GM18499 (cell line): ENCODE data around the gene RXRG.
"Not testable (repeated sequence)": the region's sequence is repeated elsewhere in the genome, so short reads cannot be mapped to it uniquely, and the experiment has no call there.

ENCODE experiments used
- ATAC-seq: cut with Tn5 transposase; IDR thresholded peaks from one replicate; pipeline ENCODE4 v1.9.1; 2021; ENCODE audit warnings: moderate number of reproducible peaks; ENCODE audit not compliant: insufficient read depth, unreplicated experiment

The RXRG gene

DNA sequence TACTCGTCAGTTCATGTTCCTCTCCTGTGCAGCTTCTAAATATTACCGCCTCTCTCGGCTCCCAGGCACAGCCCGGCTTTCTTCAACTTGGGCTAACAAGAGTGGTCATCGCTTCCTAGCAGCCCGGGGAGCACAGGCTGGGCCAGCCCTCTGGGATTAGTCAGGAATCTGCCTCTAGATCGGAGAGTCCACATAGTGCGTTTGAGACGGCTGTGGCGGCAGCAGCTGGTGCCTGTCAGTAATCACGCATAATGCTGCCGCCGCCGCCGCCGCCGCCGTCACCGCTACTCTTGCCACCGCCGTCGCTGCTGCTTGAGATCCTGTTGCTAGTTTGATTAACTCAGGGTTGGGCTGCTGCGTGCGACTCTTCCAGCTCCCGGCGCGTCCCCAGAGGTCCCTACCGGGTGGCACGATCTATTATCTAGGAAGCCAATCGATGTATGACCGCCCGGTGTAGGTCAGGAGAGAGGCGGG, at the start of gene RXRG:
RXRG (minus strand) TSS at position 230 of the 474 bp plus-strand sequence. CDS start 233 bp downstream, outside the sequence.
- no peak for ATAC-seq

DNA sequence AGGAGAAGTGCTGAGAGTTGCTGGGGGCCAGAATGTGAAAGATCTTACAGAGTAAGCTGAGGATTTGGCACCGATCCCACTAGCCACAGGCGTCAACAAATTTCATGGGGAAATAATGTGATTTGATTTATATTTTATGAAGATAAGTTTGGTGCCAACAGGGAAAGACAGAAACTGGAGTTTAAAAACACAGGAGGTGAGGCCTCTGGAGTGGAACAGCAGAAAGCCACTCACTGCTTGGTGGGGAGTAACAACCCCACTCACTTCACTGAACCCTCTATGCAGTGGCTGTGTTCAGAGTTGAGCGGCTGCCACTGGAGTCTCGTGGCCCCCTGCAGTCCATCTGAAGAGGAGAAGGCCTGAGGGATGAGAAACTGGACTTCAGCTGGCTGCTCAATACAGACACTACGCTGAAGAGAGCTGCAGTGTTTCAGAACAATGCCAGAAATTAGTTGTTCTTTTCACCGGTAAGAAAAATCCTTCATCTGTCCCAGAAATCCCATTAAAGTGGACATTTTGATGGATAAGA, 48.0 kb upstream of the RXRG start:
- ATAC-seq = no peak

DNA sequence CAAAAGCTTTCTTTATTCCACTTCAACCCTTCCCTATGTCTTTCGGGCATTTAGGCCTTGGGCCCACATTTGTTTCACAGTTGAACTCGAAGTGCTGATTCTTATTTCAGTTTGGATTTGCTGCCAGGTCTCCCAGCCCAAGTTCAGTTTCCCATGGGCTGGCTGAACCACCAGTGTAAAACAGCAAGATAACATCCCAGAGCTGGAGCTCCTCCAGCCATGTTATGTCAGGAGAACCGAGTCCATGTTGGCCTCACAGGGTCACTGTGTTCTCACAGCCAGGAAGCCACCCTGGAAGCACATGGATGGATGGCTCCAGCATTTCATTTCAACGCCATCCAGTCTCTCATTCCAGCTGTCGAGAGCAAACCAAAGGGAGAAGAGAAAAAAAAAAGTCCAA, 45.2 kb upstream of the RXRG start:
- ATAC-seq = no peak

DNA sequence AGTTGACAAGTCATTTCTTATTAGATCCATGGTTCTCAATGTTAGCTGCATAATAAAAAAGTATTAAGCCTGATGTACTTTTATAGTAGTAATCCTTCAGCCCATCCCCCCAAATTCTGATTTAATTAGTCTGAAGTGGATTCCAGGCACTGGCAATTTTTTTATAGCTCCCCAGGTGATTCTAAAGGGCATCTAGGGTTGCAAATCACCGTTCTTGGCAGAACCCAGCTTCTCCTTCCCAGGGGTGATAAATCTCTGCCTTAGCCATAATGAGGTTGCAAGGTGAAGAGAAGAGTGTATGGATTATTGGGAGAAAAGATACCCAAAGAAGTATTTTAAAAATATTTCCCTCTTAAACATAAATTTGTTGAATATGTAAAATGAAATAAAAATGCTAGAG, 43.0 kb upstream of the RXRG start:
- ATAC-seq = no peak

DNA sequence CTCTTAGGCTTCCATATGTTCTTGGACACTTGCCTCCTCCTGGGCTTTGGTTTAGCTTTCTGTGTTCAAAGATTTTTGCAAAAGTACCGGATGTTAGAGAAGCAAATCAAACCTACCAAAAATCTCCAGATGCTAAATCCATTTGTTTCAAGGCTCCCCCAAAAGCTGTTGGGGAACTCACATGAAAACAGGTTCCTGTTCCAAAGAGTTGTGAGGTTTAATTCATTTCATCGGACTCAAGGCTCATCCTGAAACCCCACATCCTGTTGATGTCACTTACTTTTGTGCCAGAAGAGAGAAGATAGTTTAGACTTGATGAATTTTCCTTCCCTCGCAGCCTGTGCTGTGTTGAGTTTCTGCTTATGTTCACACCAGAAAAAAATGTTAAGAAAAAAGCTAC, 41.7 kb upstream of the RXRG start:
- no peak for ATAC-seq

DNA sequence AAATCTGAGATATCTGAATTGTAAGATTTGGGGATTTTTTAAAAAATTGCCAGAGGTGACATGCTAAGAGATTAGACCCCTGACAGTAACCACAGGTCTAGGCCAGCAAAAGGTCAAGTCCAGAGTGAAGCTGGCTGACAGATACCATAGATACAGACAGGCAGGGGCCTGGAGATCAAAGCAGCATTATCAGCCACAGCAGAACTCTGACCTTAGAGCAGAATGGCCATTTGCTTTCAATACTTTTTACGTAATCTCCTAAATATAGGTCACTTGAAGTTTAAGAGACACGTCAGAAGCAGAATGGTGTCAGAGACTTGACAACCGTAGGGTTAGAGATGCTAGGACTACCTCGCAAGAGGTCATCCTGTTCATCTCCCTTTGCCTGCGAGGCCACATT, 40.8 kb upstream of the RXRG start:
- ATAC-seq = no peak

DNA sequence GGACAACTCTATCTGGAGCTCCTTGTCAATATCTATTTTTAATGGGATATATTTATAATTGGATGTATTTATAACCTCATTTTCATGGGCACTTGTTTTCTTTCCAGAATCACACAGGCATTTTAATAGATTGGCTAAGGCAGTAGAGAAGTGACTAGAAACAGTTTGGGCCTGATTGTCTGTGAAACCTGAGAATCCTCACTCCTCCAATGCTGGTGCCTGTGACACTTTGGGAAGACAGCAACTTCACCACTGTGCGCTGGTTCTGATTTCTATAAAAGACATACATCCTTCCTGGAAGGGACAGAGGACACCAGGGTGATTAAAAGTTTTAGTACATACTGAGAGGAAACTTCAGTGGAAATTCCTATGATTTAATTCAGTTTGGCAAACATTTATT, 39.6 kb upstream of the RXRG start:
- ATAC-seq = no peak

DNA sequence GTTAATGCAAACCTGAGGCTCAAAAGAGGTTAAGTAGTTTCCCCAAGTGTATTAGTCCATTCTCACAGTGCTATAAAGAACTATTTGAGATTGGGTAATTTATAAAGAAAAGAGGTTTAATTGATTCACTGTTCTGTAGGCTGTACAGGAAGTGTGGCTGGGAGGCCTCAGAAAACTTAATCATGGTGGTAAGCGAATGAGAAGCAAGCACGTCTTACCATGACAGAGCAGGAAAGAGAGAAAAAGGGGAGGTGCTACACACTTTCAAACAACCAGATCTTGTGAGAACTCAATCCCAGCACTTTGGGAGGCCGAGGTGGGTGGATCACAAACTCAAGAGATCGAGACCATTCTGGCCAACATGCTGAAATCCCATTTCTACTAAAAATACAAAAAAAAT, 38.5 kb upstream of the RXRG start:
- ATAC-seq = no peak

DNA sequence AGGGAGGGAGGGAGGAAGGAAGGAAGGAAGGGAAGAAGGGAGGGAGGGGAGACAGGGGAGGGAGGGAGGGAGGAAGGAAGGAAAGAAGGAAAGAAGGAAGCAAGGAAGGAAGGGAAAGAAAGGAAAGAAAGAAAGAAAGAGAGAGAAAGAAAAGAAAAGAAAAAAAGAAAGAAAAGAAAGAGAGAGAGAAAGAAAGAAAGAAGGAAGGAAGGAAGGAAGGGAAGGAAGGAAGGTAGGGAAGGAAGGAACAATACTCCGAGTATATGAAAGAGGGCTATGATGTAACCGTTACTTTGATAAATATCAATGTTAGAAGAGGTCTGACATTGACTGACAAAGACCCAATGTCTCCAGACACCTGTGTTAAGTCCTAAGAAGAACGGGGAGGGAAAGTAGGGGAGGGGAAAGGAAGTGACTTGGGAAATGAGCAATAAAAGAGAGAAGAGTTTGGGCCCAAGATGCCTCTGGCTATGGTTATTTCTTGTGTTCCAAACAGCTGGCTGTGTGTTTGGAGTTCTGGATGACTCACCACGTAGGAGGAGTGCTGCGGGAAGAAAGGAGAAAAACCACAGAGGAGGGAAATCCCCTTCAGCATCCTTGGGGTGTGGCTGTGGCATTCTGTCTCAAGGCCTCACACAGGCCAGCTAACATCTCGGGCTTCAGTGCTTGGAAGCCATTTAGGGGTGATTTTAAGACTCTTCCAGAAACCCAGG, 37.0 kb upstream of the RXRG start:
- no peak for ATAC-seq

DNA sequence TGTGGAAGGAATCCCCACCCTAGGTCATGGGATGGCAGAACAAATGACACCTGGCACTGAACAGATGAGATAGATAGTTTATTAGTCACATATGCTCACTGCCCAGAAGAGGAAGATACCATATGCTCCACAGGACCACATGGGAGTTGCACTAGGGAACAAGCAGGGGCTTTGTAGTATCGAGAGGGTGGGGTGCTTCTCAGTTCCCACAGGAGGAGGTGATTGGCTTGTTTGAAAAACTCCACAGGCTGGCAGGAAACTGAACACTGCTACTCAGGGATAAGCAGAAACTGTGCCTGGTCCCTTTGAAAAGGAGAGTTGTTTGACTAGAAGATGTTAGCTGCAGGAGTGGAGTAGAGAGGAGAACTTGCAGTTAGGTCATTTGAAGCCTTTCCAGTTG, 31.9 kb upstream of the RXRG start:
- ATAC-seq = no peak

DNA sequence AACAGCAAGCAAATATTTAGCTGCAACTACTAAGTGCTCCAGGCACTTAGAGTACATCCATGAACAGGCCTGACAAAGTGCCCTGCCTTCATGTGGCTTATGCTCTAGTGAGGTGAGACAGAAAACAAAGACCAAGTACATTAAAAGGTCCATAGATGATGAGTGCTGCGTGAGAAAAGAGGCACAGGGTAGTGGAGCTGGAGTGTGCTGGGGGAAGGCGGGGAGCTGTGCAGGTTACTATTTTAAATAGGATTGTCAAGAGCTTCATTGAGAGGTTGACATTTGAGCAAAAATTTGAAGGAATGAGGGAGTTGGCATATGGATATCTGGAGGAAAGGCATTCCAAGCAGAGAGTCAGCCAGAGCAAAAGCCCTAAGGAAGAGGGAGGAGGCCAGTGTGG, 29.3 kb upstream of the RXRG start:
- ATAC-seq = no peak

DNA sequence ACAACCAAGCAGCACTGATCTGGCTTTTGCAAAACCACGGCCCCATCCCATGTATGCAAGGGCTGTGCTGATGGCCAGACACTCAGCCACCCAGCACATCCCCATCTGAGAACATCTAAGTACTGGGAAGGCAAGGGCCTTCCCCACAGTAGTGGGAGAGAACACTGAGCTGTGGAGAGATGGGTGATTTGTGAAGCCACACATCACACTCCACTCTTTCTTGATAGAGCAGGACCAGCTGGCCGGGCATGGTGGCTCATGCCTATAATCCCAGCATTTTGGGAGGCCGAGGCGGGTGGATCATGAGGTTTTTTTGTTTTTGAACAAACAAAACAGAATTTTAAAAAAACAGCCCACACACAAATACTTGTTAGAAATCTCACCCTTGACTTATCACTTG, 28.2 kb upstream of the RXRG start:
- no peak for ATAC-seq

DNA sequence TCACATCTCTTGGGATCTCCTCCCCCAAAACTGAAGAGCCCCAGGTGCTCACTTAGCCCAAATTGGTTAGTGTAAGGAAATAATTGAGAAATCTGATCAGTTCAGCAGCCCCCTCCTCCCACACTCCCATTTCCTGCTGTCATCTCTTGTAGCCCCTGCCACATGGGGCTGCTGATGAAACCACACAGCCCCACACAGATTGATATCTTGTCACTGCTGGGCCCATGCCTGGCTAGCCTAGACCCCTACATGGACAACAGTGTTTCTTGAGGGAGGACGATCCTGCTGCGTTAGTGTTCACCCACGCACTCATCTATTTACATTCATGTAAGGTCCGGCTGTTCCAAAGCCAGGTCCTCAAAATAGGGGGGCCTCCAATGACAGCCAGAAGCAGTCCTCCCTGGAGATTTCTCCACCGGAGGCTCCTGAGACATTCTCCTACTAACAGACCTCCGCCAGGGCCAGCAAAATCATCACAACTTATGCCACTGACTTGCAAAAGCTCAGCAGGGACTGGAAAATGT, 23.9 kb upstream of the RXRG start:
- no peak for ATAC-seq

DNA sequence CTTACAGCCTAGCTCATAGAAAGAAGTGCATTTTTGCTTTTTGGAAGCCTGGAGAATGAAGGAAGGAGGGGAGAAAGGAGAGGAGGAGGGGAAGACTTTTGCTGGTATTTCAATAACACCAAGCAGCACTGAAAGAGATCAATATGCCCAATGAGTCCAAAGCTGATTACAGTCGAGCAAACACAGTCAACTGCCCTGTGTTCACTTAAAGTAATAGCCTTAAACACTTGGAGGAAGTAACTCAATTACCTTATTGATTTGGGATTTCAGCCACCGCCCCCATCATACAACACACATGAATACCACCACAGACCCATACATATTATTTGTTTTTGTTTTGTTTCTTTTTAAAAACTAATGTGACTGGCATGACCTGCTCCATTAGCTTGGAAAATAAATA, 23.3 kb upstream of the RXRG start:
- ATAC-seq = no peak

DNA sequence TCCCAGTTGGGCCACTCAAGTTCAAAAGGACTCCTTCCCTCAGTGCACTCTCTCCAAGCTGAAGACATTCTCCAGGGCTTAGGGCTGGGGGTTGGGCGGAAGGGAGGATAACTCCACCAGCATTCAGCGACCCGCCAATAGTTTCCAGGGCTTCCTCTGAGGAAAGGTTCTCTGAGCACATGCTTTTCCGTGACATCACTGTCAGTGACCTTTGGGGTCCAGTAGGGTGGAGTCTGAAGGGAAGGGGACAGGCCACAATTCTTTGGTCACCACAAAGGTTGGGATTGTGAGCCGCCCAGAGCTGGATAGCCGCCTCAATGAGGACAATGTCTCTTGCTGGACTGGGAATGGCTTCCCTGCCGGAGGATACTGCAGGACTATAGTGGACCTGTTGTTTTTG, 22.8 kb upstream of the RXRG start:
- no peak for ATAC-seq

DNA sequence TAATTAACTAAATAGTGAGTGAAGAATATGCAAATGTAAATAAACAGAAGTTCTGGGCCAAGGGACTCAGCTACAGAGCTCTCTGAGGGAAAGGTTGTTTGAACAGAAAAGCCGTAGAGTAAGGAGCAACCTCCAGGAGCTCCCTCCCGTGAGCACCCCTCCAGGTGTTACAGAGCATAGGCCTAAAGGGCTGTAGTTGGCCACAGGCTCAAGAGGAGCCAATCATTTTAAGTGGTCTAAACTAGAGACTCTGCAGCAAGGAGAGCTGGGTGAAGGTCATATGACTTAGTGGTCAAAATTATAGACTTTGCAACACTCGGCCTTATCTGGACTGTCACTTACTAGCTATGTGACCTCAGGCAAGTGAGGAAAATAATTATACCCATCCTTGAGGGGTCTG, 19.1 kb upstream of the RXRG start:
- ATAC-seq = no peak

DNA sequence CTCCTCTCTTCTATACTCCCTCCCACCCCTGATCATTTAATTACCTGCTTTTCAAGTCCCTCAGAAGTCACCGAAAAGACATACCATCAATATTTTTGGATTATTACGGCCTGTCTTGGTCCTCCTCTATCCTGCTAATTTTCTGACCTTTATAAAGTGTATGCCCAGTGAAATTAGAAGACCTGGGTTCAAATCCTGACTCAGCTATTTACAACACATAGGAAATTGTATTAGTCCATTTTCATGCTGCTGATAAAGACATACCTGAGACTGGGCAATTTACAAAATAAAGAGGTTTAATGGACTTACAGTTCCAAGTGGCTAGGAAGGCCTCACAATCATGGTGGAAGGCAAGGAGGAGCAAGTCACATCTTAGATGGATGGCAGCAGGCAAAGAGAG, 14.8 kb upstream of the RXRG start:
- not testable (repeated sequence) for ATAC-seq

DNA sequence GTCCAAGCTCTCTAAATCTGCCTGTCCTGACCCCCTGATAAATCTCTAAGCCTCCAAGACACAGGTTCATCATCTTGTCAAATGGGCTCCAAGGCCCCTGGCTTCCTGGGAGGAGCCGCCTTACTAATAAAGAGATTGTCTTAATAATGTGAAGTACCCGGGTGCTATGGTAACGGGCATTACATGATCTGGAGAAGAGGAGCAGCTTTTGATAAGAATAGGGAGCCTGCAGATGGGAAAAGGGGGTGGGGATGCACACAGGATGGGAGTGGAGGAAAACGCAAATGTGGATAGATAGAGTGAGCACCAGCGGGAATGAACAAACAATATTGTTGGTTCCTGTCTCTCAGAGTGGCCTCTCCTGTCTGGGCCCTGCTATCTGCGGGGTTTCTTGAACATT, 11.9 kb upstream of the RXRG start:
- ATAC-seq = no peak

DNA sequence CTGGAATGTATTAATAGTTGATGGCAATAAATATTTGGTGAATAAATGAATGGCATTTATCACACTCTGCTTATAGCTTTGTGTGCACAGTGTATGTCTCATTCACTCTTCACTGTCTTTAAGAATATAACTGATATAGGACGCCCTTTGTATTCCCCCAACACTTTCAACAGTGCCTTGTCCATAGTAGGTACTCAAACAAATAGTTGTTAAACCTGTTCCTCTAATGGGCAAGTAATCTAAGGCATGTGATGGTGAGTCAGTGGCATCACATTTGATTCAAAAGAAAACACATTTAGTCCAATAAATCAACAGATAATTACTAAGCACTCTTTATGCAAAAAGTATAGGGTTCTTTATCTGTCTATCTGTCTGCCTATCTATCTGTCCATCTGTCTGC, 11.2 kb upstream of the RXRG start:
- no peak for ATAC-seq

DNA sequence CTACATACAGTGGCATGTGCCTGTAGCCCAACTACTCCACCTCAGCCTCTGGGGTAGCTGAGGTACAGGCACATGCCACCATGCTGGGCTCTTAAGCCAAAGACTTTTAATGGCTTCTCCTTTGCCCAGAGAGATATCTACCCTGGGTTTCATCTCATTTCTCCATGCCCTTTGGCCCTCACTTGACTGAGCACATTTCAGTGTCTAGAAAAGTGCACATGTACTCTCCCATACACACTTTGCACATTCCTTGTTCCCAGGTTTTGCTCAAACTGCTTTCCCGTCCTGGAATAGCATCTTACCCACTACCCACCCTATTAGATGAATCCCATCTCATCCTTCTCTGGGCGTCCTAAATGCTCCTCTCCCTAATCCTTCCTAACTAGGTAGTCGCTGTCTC, 10.2 kb upstream of the RXRG start:
- ATAC-seq = no peak

DNA sequence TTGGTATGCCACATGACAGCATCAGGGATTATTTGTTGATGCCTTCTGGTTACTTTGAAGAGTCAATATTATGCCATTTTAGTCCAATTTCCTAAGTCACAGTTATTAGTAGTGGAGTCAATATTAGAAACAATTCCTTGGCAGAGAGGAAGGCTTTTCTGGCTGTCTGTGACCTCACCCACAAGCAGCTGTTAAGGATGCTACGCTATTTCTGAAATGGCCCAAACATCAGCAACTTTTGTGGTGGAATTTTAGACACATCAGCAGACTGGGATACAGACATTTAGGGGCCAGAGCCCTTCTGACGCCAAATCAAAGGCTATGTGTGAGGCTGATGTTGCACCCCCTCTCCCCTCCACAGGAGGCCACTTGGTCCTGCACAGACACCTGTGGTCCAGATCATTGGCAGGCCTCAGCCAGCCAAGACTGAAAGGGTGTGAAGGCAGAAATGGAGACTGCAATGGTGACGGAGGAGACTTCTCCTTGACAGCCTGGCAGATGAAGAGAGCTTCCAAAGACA, 9.2 kb upstream of the RXRG start:
- no peak for ATAC-seq
